ENCODE data around the gene ILKAP.

Gene ILKAP

DNA sequence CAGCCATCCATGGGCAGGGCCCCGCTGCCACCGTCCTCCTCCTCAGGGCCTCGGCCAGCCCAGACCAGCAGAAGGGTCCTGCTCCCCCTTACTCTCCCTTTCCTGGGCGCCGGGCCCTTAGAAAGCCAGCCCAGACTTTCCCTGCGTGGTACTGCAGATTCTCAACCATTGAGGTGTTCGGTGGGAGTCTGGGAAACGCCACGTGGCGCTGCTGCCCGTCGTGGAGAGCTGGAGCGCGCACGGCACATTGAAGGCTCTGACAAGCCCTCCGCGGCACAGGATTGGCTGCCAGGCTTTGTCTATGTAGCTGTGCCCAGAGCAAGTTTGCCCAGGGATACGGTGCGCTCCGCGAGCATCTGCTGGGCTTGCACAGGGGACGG lies 75.4 kb downstream of the ILKAP start:
- no peaks in the 10 kb centered on the region for H3K27me3 ChIP-seq (replicated peaks; ENCODE audit: control insufficient read depth, insufficient read depth, low read length)
- no peak overlapping the region for H3K4me3 ChIP-seq (replicated peaks; ENCODE audit: low read depth, low read length)
- DNase-seq (ENCODE audit: extremely low read depth, insufficient read length): no peak
- no peaks in the 10 kb centered on the region; the same call in 1 of the 2 replicates for H3K36me3 ChIP-seq (ENCODE audit: control insufficient read depth, insufficient read depth, low read length)
- TF ChIP-seq, protein P1, sequence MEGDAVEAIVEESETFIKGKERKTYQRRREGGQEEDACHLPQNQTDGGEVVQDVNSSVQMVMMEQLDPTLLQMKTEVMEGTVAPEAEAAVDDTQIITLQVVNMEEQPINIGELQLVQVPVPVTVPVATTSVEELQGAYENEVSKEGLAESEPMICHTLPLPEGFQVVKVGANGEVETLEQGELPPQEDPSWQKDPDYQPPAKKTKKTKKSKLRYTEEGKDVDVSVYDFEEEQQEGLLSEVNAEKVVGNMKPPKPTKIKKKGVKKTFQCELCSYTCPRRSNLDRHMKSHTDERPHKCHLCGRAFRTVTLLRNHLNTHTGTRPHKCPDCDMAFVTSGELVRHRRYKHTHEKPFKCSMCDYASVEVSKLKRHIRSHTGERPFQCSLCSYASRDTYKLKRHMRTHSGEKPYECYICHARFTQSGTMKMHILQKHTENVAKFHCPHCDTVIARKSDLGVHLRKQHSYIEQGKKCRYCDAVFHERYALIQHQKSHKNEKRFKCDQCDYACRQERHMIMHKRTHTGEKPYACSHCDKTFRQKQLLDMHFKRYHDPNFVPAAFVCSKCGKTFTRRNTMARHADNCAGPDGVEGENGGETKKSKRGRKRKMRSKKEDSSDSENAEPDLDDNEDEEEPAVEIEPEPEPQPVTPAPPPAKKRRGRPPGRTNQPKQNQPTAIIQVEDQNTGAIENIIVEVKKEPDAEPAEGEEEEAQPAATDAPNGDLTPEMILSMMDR (IDR thresholded peaks at IDR 0.05; ENCODE audit: insufficient read depth, low read length, poor library complexity, severe bottlenecking): no peak

DNA sequence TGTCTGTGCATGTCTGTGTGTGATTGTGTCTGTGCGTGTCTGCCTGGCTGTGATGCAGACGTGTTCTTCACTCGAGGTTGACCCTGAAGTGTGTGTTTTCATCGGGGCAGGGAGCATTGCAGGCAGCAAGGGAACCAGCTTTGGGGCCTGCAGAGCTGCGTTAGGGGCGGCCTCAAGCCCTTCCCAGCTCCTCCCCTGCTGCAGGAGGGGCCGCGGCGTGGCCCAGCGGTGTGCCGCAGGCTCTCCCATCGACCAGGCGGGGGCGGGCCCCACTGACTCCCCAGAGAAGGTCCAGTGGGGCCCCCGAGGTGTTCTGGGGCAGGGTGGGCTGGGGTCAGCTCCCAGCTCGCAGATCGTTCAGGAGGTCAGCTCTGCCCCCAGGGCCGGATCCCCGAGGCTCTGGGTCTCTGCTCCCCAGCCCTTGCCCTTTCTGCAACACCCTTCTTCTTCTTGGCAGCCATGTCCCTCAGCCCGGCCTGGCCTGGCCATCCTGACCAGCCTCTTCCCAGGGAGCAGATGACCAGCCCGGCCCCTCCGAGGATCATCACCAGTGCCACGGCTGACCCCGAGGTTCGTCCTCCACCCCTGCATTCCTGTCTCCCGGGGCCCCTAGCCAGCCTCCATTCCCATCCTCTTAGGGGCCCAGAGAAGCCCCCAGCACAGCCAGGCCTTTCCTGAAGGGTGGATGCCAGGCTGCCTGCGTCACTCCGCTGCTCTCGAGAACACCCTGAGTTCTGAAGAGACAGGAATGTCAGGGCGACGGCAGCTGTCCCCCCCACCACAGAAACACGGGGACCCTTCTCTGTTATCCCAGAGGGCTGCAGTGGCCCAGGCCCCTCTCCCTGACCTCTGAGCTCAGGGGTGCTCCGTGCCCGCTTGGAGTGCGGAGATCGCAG lies 76.1 kb downstream of the ILKAP start:
- no peaks in the 10 kb centered on the region; the same call in 1 of the 2 replicates for H3K36me3 ChIP-seq (ENCODE audit: control insufficient read depth, insufficient read depth, low read length)
- H3K27me3 ChIP-seq (replicated peaks; ENCODE audit: control insufficient read depth, insufficient read depth, low read length): no peaks in the 10 kb centered on the region
- TF ChIP-seq, protein P1 (IDR thresholded peaks at IDR 0.05; ENCODE audit: insufficient read depth, low read length, poor library complexity, severe bottlenecking): no peak
- H3K4me3 ChIP-seq (replicated peaks; ENCODE audit: low read depth, low read length): no peak overlapping the region
- no peak for DNase-seq (ENCODE audit: extremely low read depth, insufficient read length)

- TF ChIP-seq, protein P1 (IDR thresholded peaks at IDR 0.05; ENCODE audit: insufficient read depth, low read length, poor library complexity, severe bottlenecking): no peak
- Histone ChIP-seq H3K36me3 (ENCODE audit: control insufficient read depth, insufficient read depth, low read length) (no peaks in the 10 kb centered on the region; the same call in 1 of the 2 replicates), H3K4me3 (replicated peaks; ENCODE audit: low read depth, low read length) (no peak overlapping the region), H3K27me3 (replicated peaks; ENCODE audit: control insufficient read depth, insufficient read depth, low read length) (no peaks in the 10 kb centered on the region)
- DNase-seq (ENCODE audit: extremely low read depth, insufficient read length): no peak
These were observed 76.7 kb downstream of the ILKAP start for GRCh38 chr2:238126775-238127164.

GRCh38 chr2:238126338-238126737 lies 77.2 kb downstream of the ILKAP start:
- H3K36me3 ChIP-seq (ENCODE audit: control insufficient read depth, insufficient read depth, low read length): no peaks in the 10 kb centered on the region; the same call in 1 of the 2 replicates
- TF ChIP-seq, protein P1 (IDR thresholded peaks at IDR 0.05; ENCODE audit: insufficient read depth, low read length, poor library complexity, severe bottlenecking): no peak
- H3K27me3 ChIP-seq (replicated peaks; ENCODE audit: control insufficient read depth, insufficient read depth, low read length): no peaks in the 10 kb centered on the region
- no peak for DNase-seq (ENCODE audit: extremely low read depth, insufficient read length)
- no peak overlapping the region for H3K4me3 ChIP-seq (replicated peaks; ENCODE audit: low read depth, low read length)

- Histone ChIP-seq H3K4me3 (replicated peaks; ENCODE audit: low read depth, low read length) (no peak overlapping the region), H3K27me3 (replicated peaks; ENCODE audit: control insufficient read depth, insufficient read depth, low read length) (no peaks in the 10 kb centered on the region), H3K36me3 (ENCODE audit: control insufficient read depth, insufficient read depth, low read length) (no peaks in the 10 kb centered on the region; the same call in 1 of the 2 replicates)
- DNase-seq (ENCODE audit: extremely low read depth, insufficient read length): no peak
- TF ChIP-seq, protein P1 (IDR thresholded peaks at IDR 0.05; ENCODE audit: insufficient read depth, low read length, poor library complexity, severe bottlenecking): no peak
These were observed 78.2 kb downstream of the ILKAP start for GRCh38 chr2:238125127-238125885.
